Measurements from ENCODE around the gene FOXO3.

GRCh38 chr6:108728826-108729225 is 168.1 kb downstream of the FOXO3 start:
- TF ChIP-seq CTCF (IDR thresholded peaks at IDR 0.05 in 4 of 5, conservative IDR thresholded peaks at IDR 0.05 in 1 of 5) (no peak), POLR2A (IDR thresholded peaks at IDR 0.05) (no peak)

Data from gastrocnemius medialis (tissue), 4 donors.